Endothelial cell of umbilical vein (primary cell): Measurements from ENCODE around the gene MLPH. TPM values are rescaled to one million over a fixed set of nuclear protein-coding genes. Genes with fewer than 3 reads are reported as not detected.

Source experiments
- BruUV-seq: library from RNA; stranded (reverse); fragments of 400-500 nt; replicated peaks from 2 replicates; lab custom pipeline; 2021; lab: Mats Ljungman, UMichigan
- CTCF ChIA-PET: fragments of 300-600, 350-600 bp; sonication (Branson Sonifier 250); formaldehyde crosslinking; loops from one replicate; lab custom pipeline; 2021; ENCODE audit warnings: antibody characterized with exemption, inconsistent platforms; lab: Charles Lee
- POLR2A ChIA-PET: fragments of 300-600, 350-600 bp; sonication (Branson Sonifier 250); formaldehyde crosslinking; loops from one replicate; lab custom pipeline; 2021; ENCODE audit warnings: antibody characterized with exemption, inconsistent platforms; lab: Charles Lee
- DNase-seq: peaks from one replicate; pipeline ENCODE4 v3.0.0-alpha.2; 2011; ENCODE audit warnings: low read depth, low spot score
- FAIRE-seq: peaks from 2 replicates; lab custom pipeline; 2011; peaks lifted over from hg19 to GRCh38; lab: Jason Lieb, UNC
- H2AFZ ChIP-seq: 2 replicates; pipeline ENCODE4 v1.6.0; 2012; ENCODE audit warnings: low read depth, low read length, control low read depth, inconsistent platforms
- H3K27ac ChIP-seq: 2 replicates; pipeline ENCODE4 v1.5.1; 2011; ENCODE audit warnings: low read depth, mild to moderate bottlenecking, control low read depth, low read length, moderate library complexity; ENCODE audit not compliant: insufficient read depth
- H3K27me3 ChIP-seq, 2 experiments: 2 replicates each; pipeline versions ENCODE4 v1.6.0 to v1.6.1; 2011; ENCODE audit warnings: low read length in 2 of 2, mixed read lengths in 1 of 2; ENCODE audit not compliant: control insufficient read depth in 2 of 2, insufficient read depth in 2 of 2
- H3K36me3 ChIP-seq, 2 experiments: 2 replicates in 1 of 2; 3 replicates in 1 of 2; pipeline ENCODE4 v1.5.1; 2011; ENCODE audit warnings: low read length in 2 of 2, mild to moderate bottlenecking in 1 of 2, moderate library complexity in 1 of 2; ENCODE audit not compliant: control insufficient read depth in 2 of 2, insufficient read depth in 2 of 2; ENCODE audit errors: extremely low read depth in 1 of 2
- H3K4me1 ChIP-seq: 3 replicates; pipeline ENCODE4 v1.5.1; 2011; ENCODE audit warnings: mild to moderate bottlenecking, low read length; ENCODE audit not compliant: control insufficient read depth, insufficient read depth; ENCODE audit errors: extremely low read depth
- H3K4me2 ChIP-seq: 2 replicates; pipeline ENCODE4 v1.6.1; 2011; ENCODE audit warnings: low read length, control low read depth, mixed read lengths; ENCODE audit not compliant: insufficient read depth
- H3K4me3 ChIP-seq, 3 experiments: fragments of 200-600 bp in 1 of 3; sonication (generic), shearing (Covaris generic) in 1 of 3; replicated peaks in 1 of 3; 2 replicates each; pipeline ENCODE4 v1.5.1; 2011 to 2016; ENCODE audit warnings: control low read depth in 3 of 3, low read length in 3 of 3, mild to moderate bottlenecking in 2 of 3, inconsistent platforms in 1 of 3, low read depth in 1 of 3, moderate library complexity in 1 of 3; ENCODE audit not compliant: insufficient read depth in 1 of 3
- H3K79me2 ChIP-seq: 2 replicates; pipeline ENCODE4 v1.6.0; 2012; ENCODE audit warnings: low read length, inconsistent platforms; ENCODE audit not compliant: control insufficient read depth, insufficient read depth
- H3K9ac ChIP-seq: replicated peaks from 2 replicates; pipeline ENCODE3; 2011; ENCODE audit warnings: low read length, control low read depth; ENCODE audit not compliant: insufficient read depth; ENCODE audit errors: extremely low read depth
- H3K9me1 ChIP-seq: replicated peaks from 3 replicates; pipeline ENCODE4 v1.6.0; 2011; ENCODE audit warnings: mild to moderate bottlenecking, low read length; ENCODE audit not compliant: control insufficient read depth, insufficient read depth; ENCODE audit errors: extremely low read depth
- H3K9me3 ChIP-seq: replicated peaks from 2 replicates; pipeline ENCODE4 v1.5.1; 2012; ENCODE audit warnings: low read length, inconsistent platforms; ENCODE audit not compliant: control insufficient read depth, insufficient read depth
- H4K20me1 ChIP-seq: replicated peaks from 2 replicates; pipeline ENCODE3; 2011; ENCODE audit warnings: mild to moderate bottlenecking, low read length; ENCODE audit not compliant: control insufficient read depth, insufficient read depth; ENCODE audit errors: extremely low read depth
- EZH2 ChIP-seq: IDR thresholded peaks from 2 replicates; pipeline ENCODE4 v1.6.1; 2012; ENCODE audit warnings: borderline replicate concordance, low read depth, mild to moderate bottlenecking, moderate library complexity, low read length, inconsistent platforms; ENCODE audit not compliant: severe bottlenecking
- FOS ChIP-seq: IDR thresholded peaks from 2 replicates; pipeline ENCODE4 v1.6.1; 2011; ENCODE audit warnings: mild to moderate bottlenecking, low read length, moderate library complexity, borderline replicate concordance; ENCODE audit not compliant: insufficient read depth
- GATA2 ChIP-seq: IDR thresholded peaks from 2 replicates; pipeline ENCODE4 v1.7.0; 2011; ENCODE audit warnings: low read depth, mild to moderate bottlenecking, moderate library complexity, mixed read lengths, low read length; ENCODE audit not compliant: insufficient read length, insufficient read depth
- MAX ChIP-seq: IDR thresholded peaks from 2 replicates; pipeline ENCODE4 v1.6.1; 2011; ENCODE audit not compliant: insufficient read depth, insufficient read length
- MYC ChIP-seq: IDR thresholded peaks from one replicate; pipeline ENCODE4 v1.6.1; 2011; ENCODE audit warnings: mild to moderate bottlenecking, low read depth, low read length
- POLR2A ChIP-seq: IDR thresholded peaks from 2 replicates; pipeline ENCODE4 v1.6.1; 2012; ENCODE audit warnings: low read depth, mild to moderate bottlenecking, control low read depth, low read length
- dilution Hi-C: fragments of 300-500 bp; cut with MboI; formaldehyde crosslinking; loops from one replicate; pipeline ENCODE4 v1.15.0; 2019; ENCODE audit warnings: low sequenced_read_pairs; ENCODE audit not compliant: extremely low pct_ligation_motif_present
- intact Hi-C: fragments of 100-400 bp; cut with micrococcal nuclease; formaldehyde crosslinking; loops from one replicate; pipeline ENCODE4 v1.10.0; 2022
- polyA plus RNA-seq, 4 experiments: library from polyadenylated mRNA; depleted of rRNA in 3 of 4; stranded (reverse) in 3 of 4; unstranded in 1 of 4; fragments of >200 nt; gene quantifications; 2 replicates each; pipeline versions ENCODE4 v1.2.1 to v1.2.3, GENCODE V29; 2011 to 2012; ENCODE audit warnings: missing spikeins in 1 of 4
- total RNA-seq: library from RNA; stranded (reverse); gene quantifications from 2 replicates; pipeline ENCODE4 v1.2.3, GENCODE V29; 2021

MLPH gene
- total and polyA plus RNA-seq, 2 donors (not counting 3 experiments of a cell fraction or from before 2014, with no cell fraction given), result not detected

GRCh38 chr2:237452861-237453260 is 34.2 kb upstream of the MLPH start:
- POLR2A ChIA-PET, result no interaction called here
- FAIRE-seq (no peak), DNase-seq (no peak)
- CTCF ChIA-PET, result interaction anchor here (1.9 to 3.8 kb wide), 2 partner anchors 31 to 119 kb away, joined by 5 to 13 read pairs; no protein-coding TSS in a partner anchor
- no peaks in the 10 kb centered on the region for H3K9me1 ChIP-seq
- H3K27me3 ChIP-seq, result peaks cover 62 to 68% of the 10 kb centered on the region in 2 experiments
- no peak overlapping the region for H3K27ac ChIP-seq
- H3K4me1 ChIP-seq, result peaks cover 11% of the 10 kb centered on the region
- H3K9me3 ChIP-seq, result no peaks in the 10 kb centered on the region
- H4K20me1 ChIP-seq, result no peaks in the 10 kb centered on the region
- no TSS peak for BruUV-seq
- no peak overlapping the region for H2AFZ ChIP-seq
- no peak overlapping the region for H3K4me3 ChIP-seq
- dilution Hi-C loops (no loop called here), intact Hi-C loops (no loop called here)
- no peak overlapping the region for H3K4me2 ChIP-seq
- no peaks in the 10 kb centered on the region for H3K79me2 ChIP-seq
- H3K9ac ChIP-seq, result no peak overlapping the region
- TF ChIP-seq EZH2, result no peak
- no peak for TF ChIP-seq MYC
- no peak for TF ChIP-seq MAX
- H3K36me3 ChIP-seq, result no peaks in the 10 kb centered on the region

GRCh38 chr2:237453671-237454070 is 33.4 kb upstream of the MLPH start:
- no peak overlapping the region for H3K9ac ChIP-seq
- FAIRE-seq, result no peak
- no peak overlapping the region for H3K4me3 ChIP-seq
- no peak overlapping the region for H3K4me2 ChIP-seq
- no peak for DNase-seq
- CTCF ChIA-PET, result interaction anchor here (1.9 to 3.8 kb wide), 2 partner anchors 32 to 118 kb away, joined by 5 to 13 read pairs; no protein-coding TSS in a partner anchor
- POLR2A ChIA-PET, result no interaction called here
- H3K9me3 ChIP-seq, result no peaks in the 10 kb centered on the region
- no peaks in the 10 kb centered on the region for H3K36me3 ChIP-seq
- BruUV-seq, result no TSS peak
- no peaks in the 10 kb centered on the region for H3K79me2 ChIP-seq
- no peak overlapping the region for H2AFZ ChIP-seq
- dilution Hi-C loops, result no loop called here
- no peaks in the 10 kb centered on the region for H4K20me1 ChIP-seq
- TF ChIP-seq MAX (no peak), GATA2 (no peak), POLR2A (no peak), FOS (no peak)
- peaks cover 62 to 67% of the 10 kb centered on the region in 2 experiments for H3K27me3 ChIP-seq
- H3K27ac ChIP-seq, result no peak overlapping the region
- intact Hi-C loops, result no loop called here
- no peaks in the 10 kb centered on the region for H3K9me1 ChIP-seq
- H3K4me1 ChIP-seq, result peaks cover 11% of the 10 kb centered on the region
